GM12872 (cell line): ENCODE measurements around the gene IMMP2L.

Experiments
- TF ChIP-seq, protein P1 (sequence below): IDR thresholded peaks from 3 replicates; pipeline ENCODE4 v1.5.1; 2011; ENCODE audit warnings: low read depth, mild to moderate bottlenecking, low read length, moderate library complexity; ENCODE audit not compliant: insufficient read depth

Gene IMMP2L

DNA sequence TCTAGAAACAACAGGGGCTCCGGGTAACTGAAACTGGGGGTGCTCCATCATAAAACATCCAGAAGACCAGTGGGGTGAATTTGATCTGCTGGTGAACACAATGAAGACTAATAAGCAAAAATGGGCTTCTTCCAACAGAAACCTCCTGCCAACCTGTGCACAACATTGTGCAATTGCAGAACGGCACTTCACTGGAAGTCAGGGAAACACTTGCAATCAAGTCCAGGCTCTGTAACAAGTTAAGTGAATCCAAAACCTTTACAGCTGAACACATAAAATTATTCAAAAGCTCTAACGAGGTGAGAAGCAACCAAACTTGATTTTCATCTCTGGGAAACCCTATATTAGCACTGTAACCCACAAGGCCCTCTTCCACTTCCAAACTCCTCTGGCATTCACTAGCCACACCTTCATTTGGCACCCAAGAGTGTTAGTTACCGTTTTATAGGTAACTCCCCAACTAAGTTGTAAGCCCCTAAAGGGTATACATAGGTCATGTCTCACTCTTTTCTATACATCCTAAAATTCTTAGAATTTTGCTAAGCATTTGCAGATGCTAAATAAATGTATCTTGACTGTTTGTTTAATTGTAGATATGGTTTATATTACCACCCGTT lies 22.0 kb downstream of the IMMP2L start:
- TF ChIP-seq, protein P1, sequence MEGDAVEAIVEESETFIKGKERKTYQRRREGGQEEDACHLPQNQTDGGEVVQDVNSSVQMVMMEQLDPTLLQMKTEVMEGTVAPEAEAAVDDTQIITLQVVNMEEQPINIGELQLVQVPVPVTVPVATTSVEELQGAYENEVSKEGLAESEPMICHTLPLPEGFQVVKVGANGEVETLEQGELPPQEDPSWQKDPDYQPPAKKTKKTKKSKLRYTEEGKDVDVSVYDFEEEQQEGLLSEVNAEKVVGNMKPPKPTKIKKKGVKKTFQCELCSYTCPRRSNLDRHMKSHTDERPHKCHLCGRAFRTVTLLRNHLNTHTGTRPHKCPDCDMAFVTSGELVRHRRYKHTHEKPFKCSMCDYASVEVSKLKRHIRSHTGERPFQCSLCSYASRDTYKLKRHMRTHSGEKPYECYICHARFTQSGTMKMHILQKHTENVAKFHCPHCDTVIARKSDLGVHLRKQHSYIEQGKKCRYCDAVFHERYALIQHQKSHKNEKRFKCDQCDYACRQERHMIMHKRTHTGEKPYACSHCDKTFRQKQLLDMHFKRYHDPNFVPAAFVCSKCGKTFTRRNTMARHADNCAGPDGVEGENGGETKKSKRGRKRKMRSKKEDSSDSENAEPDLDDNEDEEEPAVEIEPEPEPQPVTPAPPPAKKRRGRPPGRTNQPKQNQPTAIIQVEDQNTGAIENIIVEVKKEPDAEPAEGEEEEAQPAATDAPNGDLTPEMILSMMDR: no peak

DNA sequence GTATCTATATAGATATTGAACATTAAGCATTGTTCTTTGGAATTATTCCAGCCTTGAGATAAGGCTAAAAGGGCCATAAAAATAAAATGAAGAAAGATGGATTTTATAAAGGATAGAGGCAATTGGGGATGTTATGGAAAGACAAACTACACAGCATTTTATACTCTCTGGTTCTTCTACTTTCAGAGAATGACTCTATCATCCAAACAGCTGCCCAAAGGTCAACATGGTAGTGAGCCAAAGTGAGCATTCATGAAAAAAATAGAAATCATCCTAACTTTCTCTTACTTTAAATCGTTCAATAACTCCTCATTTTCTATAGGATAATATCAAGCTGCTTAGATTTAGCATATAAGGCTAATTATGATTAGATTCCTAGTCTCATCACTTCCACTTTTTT lies 25.2 kb downstream of the IMMP2L start:
- TF ChIP-seq, protein P1: no peak

DNA sequence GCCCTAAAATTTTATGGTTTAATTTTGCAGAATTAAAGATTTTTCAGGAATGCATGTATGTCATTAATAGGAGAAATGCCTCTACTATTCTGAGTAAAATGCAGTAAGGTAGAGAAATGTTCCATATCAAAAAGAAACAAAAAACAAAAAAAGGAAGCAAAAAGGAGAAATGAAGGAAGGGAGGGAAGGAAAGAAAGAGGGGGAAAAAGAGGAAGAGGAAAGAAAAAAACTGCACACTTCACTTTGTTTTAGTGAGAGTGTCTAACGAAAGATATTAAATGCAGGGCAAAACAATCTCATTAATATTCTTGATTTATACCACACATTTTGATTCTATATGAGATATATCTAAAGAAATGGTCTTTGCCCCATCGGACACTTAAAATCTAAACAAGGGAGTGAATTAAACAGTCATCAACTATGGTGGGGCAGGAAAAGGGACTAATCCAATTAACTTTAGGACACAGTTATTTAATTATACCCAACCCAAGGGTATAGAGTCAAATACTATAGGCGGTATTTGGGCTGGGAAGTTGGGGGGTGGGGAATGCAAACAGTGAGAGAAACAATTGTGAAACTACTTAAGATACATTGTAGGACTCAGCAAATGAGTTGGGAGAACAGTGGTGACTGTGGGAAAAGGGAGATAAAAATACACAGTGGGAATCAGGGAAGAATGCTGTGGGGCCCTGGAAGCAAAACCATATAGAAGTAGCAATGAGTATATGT lies 27.0 kb downstream of the IMMP2L start:
- TF ChIP-seq, protein P1: no peak

DNA sequence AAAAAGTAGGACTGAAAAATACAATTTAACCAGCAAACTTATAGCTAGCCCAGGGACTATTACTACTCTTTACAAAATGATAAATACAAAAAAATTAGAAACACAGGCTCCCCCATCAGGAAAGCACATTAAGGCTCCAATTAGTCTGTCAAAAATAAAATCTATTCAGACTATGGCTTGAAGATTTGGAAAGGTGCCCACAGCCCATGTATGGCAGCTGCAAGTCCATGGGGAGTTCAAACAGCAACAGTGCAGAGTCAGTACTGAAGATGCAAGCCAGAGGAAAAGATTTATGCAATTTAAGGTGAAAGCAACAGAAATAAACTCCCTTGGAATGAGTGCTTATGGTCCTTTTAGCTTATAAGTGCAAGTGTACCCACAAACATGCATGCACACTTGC lies 29.7 kb downstream of the IMMP2L start:
- TF ChIP-seq, protein P1: no peak

DNA sequence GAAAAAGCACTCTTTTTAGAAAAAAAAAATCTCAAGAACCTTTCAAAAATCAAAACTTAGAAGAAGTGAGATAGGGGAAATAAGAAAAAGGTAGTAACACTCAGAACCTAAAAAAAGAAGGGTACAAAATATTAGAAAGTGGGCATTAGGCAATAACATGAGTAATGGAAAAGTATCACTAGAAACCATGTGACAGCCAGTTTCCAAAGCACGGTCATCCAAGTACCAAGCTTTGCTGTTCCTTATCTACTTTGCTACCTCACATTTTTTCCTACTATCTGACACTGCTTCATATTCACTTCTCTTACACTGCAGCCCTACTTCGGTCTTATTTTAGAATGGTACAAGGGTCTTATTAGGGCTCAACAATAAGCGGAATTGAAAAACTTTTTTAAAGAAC lies 30.3 kb downstream of the IMMP2L start:
- TF ChIP-seq, protein P1: no peak

DNA sequence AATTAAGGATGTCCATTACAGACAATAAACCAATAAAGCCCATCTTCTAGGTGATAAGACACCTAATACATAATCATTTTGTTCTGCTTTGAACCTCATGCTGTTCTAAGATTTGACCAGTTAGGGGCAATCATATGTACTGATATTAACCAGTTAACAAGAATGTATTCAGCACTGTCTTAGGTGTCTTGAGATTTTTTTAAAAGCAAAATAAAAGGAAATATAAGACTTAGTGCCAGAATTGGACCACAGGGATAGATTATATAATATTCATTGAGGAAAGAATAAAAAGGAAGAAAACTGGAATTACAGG lies 32.0 kb downstream of the IMMP2L start:
- TF ChIP-seq, protein P1: no peak

DNA sequence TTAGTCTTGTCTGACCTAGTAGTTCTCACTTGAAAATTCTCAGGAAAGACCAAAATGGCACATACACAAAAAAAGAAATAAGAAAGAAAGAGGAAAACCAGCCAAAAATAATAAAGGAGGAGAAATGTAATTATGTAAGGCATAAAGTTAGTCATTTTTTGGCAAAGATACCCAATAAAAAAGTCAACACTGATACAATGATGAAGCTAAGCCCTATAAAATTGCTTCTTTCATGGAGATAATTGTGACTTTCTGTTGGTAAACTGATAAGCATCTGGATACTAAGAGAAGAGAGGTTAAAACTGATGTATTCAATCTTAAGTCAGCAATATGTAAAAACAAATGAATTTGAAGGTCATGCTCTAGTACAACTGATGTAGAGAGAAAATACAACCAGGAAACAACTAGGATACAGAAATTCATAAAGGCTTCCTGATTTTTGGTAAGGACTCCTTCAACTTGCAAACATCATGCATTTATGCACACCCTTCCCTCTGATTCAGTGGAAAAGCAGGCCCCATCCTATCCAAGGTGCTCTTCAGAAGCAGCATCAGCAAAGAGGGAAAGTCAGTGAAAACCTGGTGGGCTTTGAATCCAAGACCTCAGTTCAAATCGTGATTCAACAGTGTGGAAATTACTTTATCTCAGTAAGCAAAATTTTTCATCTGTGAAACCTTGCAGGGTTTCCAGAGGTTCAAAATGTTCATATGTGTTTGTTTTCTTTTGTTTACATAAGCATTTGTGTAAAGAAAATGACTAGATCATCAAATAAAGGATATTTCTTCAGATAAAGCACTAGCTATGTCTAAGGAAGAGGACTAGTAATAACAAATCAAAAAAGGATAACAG lies 32.6 kb downstream of the IMMP2L start:
- TF ChIP-seq, protein P1: no peak
